Psoas muscle (tissue), 8 donors: ENCODE data around the gene ZSWIM2. TPM values are rescaled to one million over a fixed set of nuclear protein-coding genes. Genes with fewer than 3 reads are reported as not detected.

Source experiments
- ATAC-seq, 4 donors: fragments of 200-7000 bp; cut with Tn5 transposase; one replicate each; pipeline ENCODE4 v1.9.1; 2020; ENCODE audit warnings: moderate library complexity in 3 of 4, mild to moderate bottlenecking in 2 of 4
- DNase-seq, 2 donors: peaks; one replicate each; pipeline ENCODE4 v3.0.0-alpha.2; 2020
- H3K27ac ChIP-seq: fragments of 200-600 bp; one replicate; pipeline ENCODE4 v1.8.0; 2022
- H3K27me3 ChIP-seq, 3 donors: fragments of 200-600 bp in 1 of 3; one replicate each; pipeline versions ENCODE4 v1.6.1 to v1.8.0; 2013 to 2022; ENCODE audit warnings: low read length in 2 of 3, mild to moderate bottlenecking in 2 of 3, moderate library complexity in 1 of 3; ENCODE audit not compliant: insufficient read depth in 3 of 3
- H3K36me3 ChIP-seq, 2 donors: fragments of 200-600 bp in 1 of 2; one replicate each; pipeline versions ENCODE4 v1.6.1 to v1.8.0; 2013 to 2022; ENCODE audit warnings: low read depth in 1 of 2, mild to moderate bottlenecking in 1 of 2, moderate library complexity in 1 of 2; ENCODE audit not compliant: insufficient read depth in 1 of 2
- H3K4me1 ChIP-seq: fragments of 200-600 bp; one replicate; pipeline ENCODE4 v1.8.0; 2022
- H3K4me3 ChIP-seq: fragments of 200-600 bp; one replicate; pipeline ENCODE4 v1.8.0; 2022; ENCODE audit warnings: mild to moderate bottlenecking
- H3K9me3 ChIP-seq: fragments of 200-600 bp; one replicate; pipeline ENCODE4 v1.8.0; 2022
- CTCF ChIP-seq: fragments of 200-600 bp; IDR thresholded peaks from one replicate; pipeline ENCODE4 v1.8.0; 2022; ENCODE audit warnings: antibody characterized with exemption
- WGBS, 3 donors: extraction: QIAGEN DNeasy Blood & Tissue Kit; methylation state at CpG; one replicate each; pipeline versions ENCODE4 v1.1.6 to v1.1.7; 2013; 5-methylcytosine and 5-hydroxymethylcytosine counted together
- intact Hi-C, 2 donors: fragments of 100-400 bp; cut with DNase I; formaldehyde crosslinking; loops; one replicate each; pipeline versions ENCODE4 v1.11.0 to v1.14.2; 2022
- polyA plus RNA-seq, 3 donors: library from polyadenylated mRNA; stranded (reverse); fragments of 200-250 nt; gene quantifications; one replicate each; pipeline ENCODE4 v1.2.3, GENCODE V29; 2013
- total RNA-seq, 4 donors: library from RNA; stranded (reverse); fragmentation: NEBNext Ultra II Directional in 2 of 4; extraction: Animal tissue kit (Norgen Biotek cat#: 25700) in 2 of 4; gene quantifications; one replicate each; pipeline versions ENCODE4 v1.2.1 to v1.2.4, GENCODE V29; 2021 to 2023
- donor health status: healthy with polysubstance abuse.
- donor health status: DM: no; HTN: no; CAD: no; lungs with moderate emphysema.
- donor health status: Bipolar disorder and iron deficiency.
- donor health status: healthy.
- donor health status: DM: yes; HTN: yes; CAD: no.
- donor health status: DM: no; HTN: no; CAD: no.
- donor health status: DM: no; HTN: no; CAD: no.
- donor health status: DM: yes; HTN: yes; CAD: no.

The ZSWIM2 gene
- total and polyA plus RNA-seq, 7 donors, result not detected

GRCh38 chr2:186784930-186785329 is 64.0 kb downstream of the ZSWIM2 start:
- DNase-seq, result no peak
- intact Hi-C loops, result no loop called here
- Histone ChIP-seq H3K4me3 (no peak overlapping the region), H3K4me1 (no peaks in the 10 kb centered on the region), H3K27me3 (no peaks in the 10 kb centered on the region), H3K9me3 (peaks cover 13% of the 10 kb centered on the region), H3K27ac (no peak overlapping the region), H3K36me3 (no peaks in the 10 kb centered on the region)
- no peak for ATAC-seq
- 81 to 96% (median 88%) methylated on average over 4 of the region's 4 CpGs for WGBS, 3 donors
- no peak for TF ChIP-seq CTCF

GRCh38 chr2:186783254-186783653 is 65.7 kb downstream of the ZSWIM2 start:
- H3K27me3 ChIP-seq, result no peaks in the 10 kb centered on the region
- intact Hi-C loops, result no loop called here

GRCh38 chr2:186780701-186781316 is 68.2 kb downstream of the ZSWIM2 start:
- no peak overlapping the region for H3K27ac ChIP-seq
- H3K4me1 ChIP-seq, result no peaks in the 10 kb centered on the region
- H3K9me3 ChIP-seq, result peaks cover 13% of the 10 kb centered on the region
- WGBS, 3 donors, result 49 to 64% (median 54%) methylated on average over 4 of the region's 4 CpGs
- no peak for TF ChIP-seq CTCF
- intact Hi-C loops, result no loop called here
- DNase-seq, result no peak
- ATAC-seq, result no peak
- no peaks in the 10 kb centered on the region for H3K27me3 ChIP-seq
- H3K4me3 ChIP-seq, result no peak overlapping the region
- no peaks in the 10 kb centered on the region for H3K36me3 ChIP-seq

More at GRCh38 chr2:186783254-186783653, 65.7 kb downstream of the ZSWIM2 start:
- no peaks in the 10 kb centered on the region for H3K4me1 ChIP-seq
- H3K4me3 ChIP-seq, result no peak overlapping the region
- no peak for TF ChIP-seq CTCF
- H3K36me3 ChIP-seq, result no peaks in the 10 kb centered on the region
- DNase-seq (no peak), ATAC-seq (no peak)
- no peak overlapping the region for H3K27ac ChIP-seq
- peaks cover 13% of the 10 kb centered on the region for H3K9me3 ChIP-seq

Other genes with a start within 250 kb of the ZSWIM2 start
- gene FAM171B, start 155.1 kb downstream of the ZSWIM2 start, total RNA-seq, result 1 to 10 TPM in 3 of 4 donors, under 1 TPM in 1; 0.59 to 3.8 (median 1.6) TPM
- gene FAM171B, start 155.1 kb downstream of the ZSWIM2 start, polyA plus RNA-seq, result under 1 TPM; 0.28 to 0.36 (median 0.35) TPM